ENCODE measurements around the gene CDC5L. TPM values are rescaled to one million over a fixed set of nuclear protein-coding genes. Genes with fewer than 3 reads are reported as not detected.

Gene CDC5L
- total RNA-seq, 4 donors from 2014 or later, result 17.8 to 24.7 (median 20.8) TPM

DNA sequence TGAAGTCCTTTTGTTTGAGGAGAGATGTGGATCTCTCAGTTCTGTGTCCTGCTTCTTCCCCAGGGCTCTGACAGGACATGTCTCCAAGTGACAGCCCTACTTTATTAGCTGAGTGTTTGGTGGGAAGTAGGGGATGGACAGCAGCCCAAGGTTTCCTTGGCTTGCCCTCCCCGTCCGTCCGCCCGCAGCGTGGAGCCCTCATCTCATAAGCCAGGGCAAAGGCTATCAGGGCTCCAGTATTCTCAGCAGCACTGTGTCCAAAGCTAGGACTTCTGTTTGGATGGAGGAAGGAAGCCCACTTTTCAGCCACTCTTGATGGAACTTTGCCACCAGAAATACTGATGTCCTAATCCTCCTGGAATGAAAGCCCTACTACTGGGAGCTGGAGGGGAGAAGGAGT is 13.6 kb downstream of the CDC5L start:
- Histone ChIP-seq H3K9me3 (no peaks in the 10 kb centered on the region), H3K4me1 (no peaks in the 10 kb centered on the region), H3K27ac (no peak overlapping the region), H3K27me3 (no peaks in the 10 kb centered on the region), H3K4me3 (replicated peaks in 1 of 3) (no peak overlapping the region), H3K36me3 (peaks cover 38 to 43% of the 10 kb centered on the region in 2 donors)
- intact Hi-C loops (cut with DNase I), result no loop called here
- 66 to 82% methylated on average over 5 of the region's 5 CpGs for WGBS, 2 donors
- DNase-seq, result no peak
- TF ChIP-seq POLR2A (IDR thresholded peaks at IDR 0.05), result no peak
- TF ChIP-seq, protein P1, sequence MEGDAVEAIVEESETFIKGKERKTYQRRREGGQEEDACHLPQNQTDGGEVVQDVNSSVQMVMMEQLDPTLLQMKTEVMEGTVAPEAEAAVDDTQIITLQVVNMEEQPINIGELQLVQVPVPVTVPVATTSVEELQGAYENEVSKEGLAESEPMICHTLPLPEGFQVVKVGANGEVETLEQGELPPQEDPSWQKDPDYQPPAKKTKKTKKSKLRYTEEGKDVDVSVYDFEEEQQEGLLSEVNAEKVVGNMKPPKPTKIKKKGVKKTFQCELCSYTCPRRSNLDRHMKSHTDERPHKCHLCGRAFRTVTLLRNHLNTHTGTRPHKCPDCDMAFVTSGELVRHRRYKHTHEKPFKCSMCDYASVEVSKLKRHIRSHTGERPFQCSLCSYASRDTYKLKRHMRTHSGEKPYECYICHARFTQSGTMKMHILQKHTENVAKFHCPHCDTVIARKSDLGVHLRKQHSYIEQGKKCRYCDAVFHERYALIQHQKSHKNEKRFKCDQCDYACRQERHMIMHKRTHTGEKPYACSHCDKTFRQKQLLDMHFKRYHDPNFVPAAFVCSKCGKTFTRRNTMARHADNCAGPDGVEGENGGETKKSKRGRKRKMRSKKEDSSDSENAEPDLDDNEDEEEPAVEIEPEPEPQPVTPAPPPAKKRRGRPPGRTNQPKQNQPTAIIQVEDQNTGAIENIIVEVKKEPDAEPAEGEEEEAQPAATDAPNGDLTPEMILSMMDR (IDR thresholded peaks at IDR 0.05), result no peak

DNA sequence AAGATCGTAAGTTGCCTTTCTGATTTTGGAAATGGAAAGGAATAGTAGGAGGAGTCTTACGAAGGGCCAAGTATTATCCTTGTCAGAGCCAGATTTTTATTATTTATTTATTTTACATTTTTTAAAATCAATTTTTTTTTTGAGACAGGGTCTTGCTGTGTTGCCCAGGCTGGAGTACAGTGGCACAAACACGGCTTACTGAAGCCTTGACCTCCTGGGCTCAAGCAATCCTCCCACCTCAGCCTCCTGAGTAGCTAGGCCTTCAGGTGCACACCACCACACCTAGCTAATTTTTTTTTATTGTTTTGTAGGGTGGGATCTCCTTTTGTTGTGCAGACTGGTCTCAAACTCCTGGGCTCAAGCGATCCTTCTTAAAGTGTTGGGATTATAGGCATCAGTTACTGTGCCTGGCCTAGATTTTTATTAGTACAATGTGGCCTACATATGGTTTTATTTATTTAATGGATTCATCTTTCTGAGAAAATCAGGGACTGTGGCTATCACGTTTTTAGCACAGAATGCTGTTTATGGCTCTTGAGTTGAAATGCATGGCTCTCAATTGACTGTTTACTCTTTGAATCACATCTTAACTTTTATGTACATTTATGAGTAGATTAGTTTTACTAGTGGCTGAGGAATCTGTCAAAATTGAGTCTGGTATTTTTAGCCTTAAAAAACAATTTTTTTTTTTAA is 16.7 kb downstream of the CDC5L start:
- H3K4me3 ChIP-seq (replicated peaks in 1 of 3), result no peak overlapping the region
- H3K36me3 ChIP-seq, result peaks cover 45 to 48% of the 10 kb centered on the region in 2 donors
- WGBS, 2 donors, result 94 to 95% methylated on average over 5 of the region's 5 CpGs
- intact Hi-C loops (cut with DNase I), result no loop called here
- no peaks in the 10 kb centered on the region for H3K9me3 ChIP-seq
- DNase-seq, result no peak
- H3K4me1 ChIP-seq, result no peaks in the 10 kb centered on the region
- H3K27me3 ChIP-seq, result no peaks in the 10 kb centered on the region
- H3K27ac ChIP-seq, result no peak overlapping the region
- no peak for TF ChIP-seq POLR2A (IDR thresholded peaks at IDR 0.05)
- TF ChIP-seq, protein P1 (IDR thresholded peaks at IDR 0.05), result no peak

DNA sequence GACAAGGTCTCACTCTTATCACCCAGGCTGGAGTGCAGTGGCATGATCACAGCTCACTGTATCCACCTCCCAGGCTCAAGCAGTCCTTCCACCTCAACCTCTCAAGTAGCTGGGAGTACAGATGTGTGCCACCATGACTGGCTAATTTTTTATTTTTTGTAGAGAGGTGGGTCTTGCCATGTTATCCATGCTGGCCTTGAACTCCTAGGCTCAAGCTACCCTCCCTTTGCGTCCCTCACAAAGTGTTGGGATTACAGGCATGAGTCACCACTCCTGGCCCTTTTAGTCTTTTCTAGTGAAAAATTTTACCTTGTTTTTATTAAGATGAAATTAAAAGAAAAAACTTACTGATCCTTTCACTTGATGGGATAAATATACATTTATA is 17.2 kb downstream of the CDC5L start:
- Histone ChIP-seq H3K27ac (no peak overlapping the region), H3K4me1 (no peaks in the 10 kb centered on the region), H3K9me3 (no peaks in the 10 kb centered on the region), H3K27me3 (no peaks in the 10 kb centered on the region), H3K36me3 (peaks cover 44 to 45% of the 10 kb centered on the region in 2 donors), H3K4me3 (replicated peaks in 1 of 3) (no peak overlapping the region)
- 96 to 98% methylated on average over 1 of the region's 1 CpG for WGBS, 2 donors
- intact Hi-C loops (cut with DNase I), result no loop called here
- DNase-seq, result no peak
- TF ChIP-seq POLR2A (IDR thresholded peaks at IDR 0.05), result no peak

DNA sequence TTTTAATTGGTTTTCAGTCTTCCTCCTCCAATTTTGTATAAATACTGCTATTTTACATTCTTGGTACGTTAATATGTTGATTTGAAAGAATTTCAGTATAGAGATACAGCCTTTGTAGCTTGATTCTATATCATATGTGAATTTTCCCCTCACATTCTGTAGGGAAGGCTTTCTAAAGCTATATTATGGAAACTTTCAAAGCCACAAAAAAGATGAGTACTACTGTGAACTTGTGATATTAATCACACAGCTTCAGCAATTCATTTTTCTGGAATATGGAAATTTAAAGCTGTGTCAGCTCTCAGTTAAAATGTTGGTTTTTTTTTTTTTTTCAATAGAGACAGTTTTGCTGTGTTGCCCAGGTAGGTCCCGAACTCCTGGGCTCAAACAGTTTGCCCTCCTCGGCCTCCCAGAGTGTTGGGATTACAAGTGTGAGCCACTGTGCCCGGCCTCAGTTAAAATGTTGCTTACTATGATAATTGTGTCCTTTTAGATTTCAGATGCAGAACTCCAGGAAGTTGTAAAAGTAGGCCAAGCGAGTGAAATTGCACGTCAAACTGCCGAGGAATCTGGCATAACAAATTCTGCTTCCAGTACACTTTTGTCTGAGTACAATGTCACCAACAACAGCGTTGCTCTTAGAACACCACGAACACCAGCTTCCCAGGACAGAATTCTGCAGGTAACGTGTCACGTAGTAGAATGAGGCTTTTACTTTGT is 20.6 kb downstream of the CDC5L start:
- Histone ChIP-seq H3K4me1 (no peaks in the 10 kb centered on the region), H3K4me3 (replicated peaks in 1 of 3) (no peak overlapping the region), H3K36me3 (peaks cover 42 to 44% of the 10 kb centered on the region in 2 donors), H3K27me3 (no peaks in the 10 kb centered on the region), H3K9me3 (no peaks in the 10 kb centered on the region), H3K27ac (no peak overlapping the region)
- TF ChIP-seq, protein P1 (IDR thresholded peaks at IDR 0.05), result no peak
- TF ChIP-seq POLR2A (IDR thresholded peaks at IDR 0.05), result no peak
- DNase-seq, result no peak
- 94 to 96% methylated on average over 11 of the region's 11 CpGs for WGBS, 2 donors
- intact Hi-C loops (cut with DNase I), result no loop called here

DNA sequence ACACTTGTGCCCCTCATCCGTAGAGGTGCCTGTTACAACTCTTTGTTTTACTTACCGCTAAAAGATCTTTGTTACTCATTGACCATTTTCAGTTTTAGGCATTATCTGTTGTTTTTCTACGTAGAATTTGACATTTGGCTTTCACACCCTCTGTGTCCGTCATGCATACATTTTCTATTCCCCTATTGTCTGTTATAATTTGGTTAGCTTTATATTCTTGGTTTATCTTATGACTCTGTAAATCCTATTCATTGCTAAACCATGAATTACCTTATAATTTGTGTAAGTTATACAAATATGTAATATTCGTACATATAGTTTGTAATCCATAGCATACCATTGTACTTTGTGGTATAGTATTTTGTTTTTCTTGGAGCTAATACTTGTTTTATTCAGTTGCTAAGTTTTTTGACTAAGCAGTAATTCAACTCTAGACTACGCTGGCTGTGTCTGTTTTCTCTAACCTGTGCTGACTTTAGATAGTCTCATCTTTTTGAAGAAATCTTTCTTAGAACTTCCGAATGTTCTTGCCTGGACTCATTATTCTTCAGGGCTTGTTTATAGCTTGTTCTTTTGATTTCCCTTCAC is 21.8 kb downstream of the CDC5L start:
- peaks cover 42 to 45% of the 10 kb centered on the region in 2 donors for H3K36me3 ChIP-seq
- TF ChIP-seq POLR2A (IDR thresholded peaks at IDR 0.05), result no peak
- TF ChIP-seq, protein P1 (IDR thresholded peaks at IDR 0.05), result no peak
- no peaks in the 10 kb centered on the region for H3K9me3 ChIP-seq
- H3K27me3 ChIP-seq, result no peaks in the 10 kb centered on the region
- no peak overlapping the region for H3K27ac ChIP-seq
- intact Hi-C loops (cut with DNase I), result no loop called here
- no peak for DNase-seq
- H3K4me1 ChIP-seq, result no peaks in the 10 kb centered on the region
- no peak overlapping the region for H3K4me3 ChIP-seq (replicated peaks in 1 of 3)
- WGBS, 2 donors, result 79 to 82% methylated on average over 7 of the region's 7 CpGs

All from thyroid gland (tissue), 4 donors.